Hematopoietic multipotent progenitor cell treated with erythropoietin and hydrocortisone succinate and interleukin-3 and kit ligand, for 8 days (in vitro differentiated cells): ENCODE data around the gene CYB5R4.
A peak's percentile ranks its signal among the peaks of the same experiment; 100 is the strongest.

Experiments used
- DNase-seq: peaks from one replicate; pipeline ENCODE4 v3.0.0-alpha.2; 2015

The CYB5R4 gene, protein sequence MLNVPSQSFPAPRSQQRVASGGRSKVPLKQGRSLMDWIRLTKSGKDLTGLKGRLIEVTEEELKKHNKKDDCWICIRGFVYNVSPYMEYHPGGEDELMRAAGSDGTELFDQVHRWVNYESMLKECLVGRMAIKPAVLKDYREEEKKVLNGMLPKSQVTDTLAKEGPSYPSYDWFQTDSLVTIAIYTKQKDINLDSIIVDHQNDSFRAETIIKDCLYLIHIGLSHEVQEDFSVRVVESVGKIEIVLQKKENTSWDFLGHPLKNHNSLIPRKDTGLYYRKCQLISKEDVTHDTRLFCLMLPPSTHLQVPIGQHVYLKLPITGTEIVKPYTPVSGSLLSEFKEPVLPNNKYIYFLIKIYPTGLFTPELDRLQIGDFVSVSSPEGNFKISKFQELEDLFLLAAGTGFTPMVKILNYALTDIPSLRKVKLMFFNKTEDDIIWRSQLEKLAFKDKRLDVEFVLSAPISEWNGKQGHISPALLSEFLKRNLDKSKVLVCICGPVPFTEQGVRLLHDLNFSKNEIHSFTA

DNA sequence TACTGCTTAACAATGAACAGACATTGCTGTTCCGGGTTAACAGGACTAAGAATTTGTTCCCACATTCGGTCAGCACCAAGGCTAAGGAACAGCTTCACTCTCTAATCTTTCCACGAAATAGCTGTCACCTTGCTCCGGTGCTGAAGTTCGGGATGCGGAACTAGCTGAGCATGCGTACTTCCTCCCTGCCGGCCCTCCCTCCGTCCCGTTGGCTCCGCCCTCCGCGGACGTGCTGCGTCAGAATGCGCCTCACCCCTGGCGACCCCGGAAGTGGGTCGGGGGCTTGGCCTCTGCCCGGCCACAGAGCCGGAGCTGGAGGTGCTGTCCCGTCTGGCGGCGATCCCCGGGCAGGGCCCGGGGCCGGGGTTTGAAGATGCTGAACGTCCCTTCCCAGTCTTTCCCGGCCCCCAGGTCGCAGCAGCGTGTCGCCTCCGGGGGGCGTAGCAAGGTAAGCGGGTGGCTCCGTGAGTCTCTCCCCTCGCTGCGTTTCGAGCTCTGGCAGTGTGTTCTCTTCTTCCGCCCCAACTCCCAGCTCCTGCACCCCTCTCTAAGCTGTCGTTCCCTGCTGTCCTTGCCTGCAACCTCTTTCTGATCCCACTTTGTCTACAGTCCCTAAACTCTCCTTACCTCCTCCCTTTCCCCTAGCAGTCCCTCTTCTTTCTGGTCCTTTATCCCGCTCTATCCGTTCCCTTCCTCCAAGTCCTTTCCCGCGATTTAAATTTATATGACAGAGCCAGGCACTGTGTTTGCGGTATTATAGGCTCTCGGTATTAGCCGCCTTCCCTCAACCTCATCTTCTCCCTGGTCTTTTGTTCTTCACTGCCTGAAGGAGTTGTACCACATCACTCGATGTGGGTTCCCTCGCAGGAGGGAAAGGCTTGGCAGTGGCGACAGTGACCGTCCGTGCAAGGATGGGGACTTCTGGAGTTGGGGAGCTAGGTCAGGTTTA is at the start of gene CYB5R4:
TSS of gene CYB5R4 (plus strand) at position 280 of the 949 bp plus-strand sequence. CDS start at position 374, 94 bp downstream.
- peak; percentile 96 for DNase-seq

DNA sequence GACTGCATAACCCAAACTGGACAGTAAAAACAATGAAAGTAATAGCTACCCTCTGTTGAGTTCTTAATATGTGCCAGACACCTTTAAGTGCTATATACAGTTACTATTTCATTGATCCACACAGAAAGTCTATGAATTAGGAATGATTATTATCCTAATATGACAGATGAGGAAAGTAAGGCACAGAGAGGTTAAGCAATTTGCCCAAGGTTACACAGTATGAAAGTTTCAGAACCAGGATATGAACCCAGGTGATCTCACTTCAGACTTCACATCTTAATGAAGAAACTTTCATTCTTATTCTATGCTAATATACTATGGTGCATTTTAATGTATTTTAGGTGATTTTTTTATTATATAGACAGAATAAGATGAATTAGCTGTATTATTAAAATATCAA is 46.9 kb upstream of the CYB5R4 start:
- DNase-seq, result no peak

DNA sequence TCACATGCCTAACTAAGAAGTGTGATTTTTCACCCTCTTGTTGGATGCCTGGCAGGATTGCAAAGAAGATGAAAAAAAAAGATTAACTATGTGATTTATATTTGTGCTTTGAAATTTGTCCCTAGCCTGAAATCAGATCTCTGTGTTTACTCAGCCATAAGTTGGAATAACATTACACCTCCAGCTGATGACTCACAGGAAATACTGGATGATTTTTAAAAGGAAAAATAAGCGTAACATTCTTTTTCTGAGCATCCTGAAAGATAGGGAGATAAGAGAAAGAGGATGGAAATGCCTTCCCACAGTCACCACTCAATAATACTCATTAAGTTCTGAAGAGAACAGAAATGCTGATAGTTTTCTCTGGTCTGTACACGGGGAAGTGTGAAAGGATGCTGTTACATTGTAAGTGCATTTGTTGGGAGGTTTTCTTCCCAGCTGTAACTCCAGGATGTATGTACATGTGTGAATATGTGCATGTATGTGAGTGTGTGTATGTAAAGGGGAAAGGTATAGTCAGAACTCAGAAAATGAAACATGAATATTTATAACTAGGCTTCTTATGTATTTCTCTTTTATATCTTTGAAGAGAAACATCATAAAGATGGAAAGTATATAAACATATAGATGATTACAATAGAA is 43.7 kb upstream of the CYB5R4 start:
- no peak for DNase-seq

DNA sequence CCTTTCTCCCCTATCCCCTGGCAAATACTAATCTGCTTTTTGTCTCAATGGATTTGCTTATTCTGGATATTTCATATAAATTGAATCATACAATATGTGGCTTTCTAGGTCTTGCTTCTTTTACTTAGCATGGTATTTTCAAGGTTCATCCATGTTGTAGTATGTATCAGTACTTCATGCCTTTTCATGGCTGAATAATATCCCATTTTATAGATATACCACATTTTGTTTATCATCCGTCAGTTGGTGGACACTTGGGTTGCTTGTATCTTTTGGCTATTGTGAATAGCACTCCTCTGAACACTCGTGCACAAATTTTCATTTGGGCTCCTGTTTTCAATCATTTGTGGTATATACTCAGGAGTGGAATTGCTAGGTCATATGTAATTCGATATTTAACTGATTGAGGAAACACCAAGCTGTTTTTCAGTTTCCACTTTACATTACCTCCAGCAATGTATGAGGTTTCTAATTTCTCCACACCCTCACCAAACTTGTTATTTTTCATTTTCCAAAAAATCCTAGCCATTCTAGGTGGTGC is 36.8 kb upstream of the CYB5R4 start:
- DNase-seq, result no peak

DNA sequence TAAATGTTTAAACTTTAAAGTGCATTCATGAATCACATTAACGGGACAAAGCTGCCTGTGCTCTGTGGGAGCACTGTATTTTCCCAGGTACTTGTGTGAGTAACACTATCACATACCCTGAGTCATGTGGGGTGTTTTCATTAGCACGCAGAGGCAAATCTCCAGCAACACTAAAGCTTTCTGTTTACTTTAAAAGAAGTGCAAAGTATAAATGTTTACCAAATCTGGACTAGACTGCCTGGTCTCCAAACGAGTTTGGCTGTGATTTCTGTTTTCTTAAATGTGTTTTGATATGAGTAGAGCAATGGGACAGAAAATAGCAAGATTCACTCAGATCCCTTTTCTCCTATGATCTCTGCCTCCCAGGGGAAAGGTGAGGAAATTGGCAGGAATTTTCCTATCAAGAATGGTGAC is 35.1 kb upstream of the CYB5R4 start:
- DNase-seq, result no peak

DNA sequence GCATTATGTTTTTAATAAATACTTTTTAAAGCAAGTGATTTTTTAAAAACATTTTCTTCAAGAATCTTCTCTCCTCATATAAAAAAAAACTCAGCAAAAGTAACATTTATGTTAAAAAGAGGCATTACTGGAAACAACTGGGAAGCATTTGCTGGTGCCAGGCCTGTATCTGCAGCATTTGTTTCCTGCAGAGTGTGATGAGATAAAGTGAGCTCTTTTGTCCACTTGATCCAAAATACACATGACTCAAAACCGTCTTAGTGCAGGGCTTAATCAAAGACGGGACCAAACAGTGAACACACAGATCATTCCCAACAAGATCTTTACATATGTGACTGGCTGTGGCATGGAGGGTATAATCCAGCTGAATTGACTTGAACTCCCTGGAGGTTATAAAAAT is 34.7 kb upstream of the CYB5R4 start:
- DNase-seq, result no peak

DNA sequence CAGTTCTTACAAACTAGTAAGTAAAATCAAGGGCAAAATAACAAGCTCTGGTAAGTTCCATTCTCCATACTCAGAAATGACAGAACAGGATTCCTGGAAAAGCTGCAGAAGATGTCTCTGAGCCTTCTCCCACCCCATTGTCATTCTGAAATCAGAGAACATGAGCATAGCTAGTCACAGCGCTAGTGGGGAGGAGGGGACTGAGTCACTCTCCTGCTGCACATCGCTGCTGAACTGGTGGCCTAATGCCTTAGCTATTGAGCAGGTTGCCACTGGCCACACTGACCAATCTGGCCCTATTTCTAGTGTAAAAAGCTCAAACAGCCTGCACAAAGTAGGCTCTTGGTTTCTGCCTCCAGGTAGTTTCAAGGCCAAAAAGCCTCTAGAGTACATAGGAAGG is 32.4 kb upstream of the CYB5R4 start:
- no peak for DNase-seq

DNA sequence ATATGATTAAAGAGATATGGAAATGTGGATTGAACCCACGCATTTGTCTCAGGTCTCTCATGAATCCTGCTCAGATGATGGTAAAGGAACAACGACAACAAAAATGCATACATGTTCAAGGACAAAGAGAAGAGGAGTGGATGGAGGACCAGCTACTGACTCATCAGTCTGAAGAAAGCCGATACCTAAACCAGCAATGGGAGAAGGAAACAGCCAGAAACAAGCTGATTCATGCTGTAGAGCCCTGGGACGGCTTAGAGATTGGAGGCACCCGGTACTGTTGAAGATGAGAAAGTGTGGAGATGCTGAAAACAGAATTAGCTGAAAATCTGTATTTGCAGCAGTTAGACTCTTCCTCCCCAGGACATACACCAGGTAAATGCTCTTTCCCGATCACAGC is 20.8 kb upstream of the CYB5R4 start:
- DNase-seq, result no peak

DNA sequence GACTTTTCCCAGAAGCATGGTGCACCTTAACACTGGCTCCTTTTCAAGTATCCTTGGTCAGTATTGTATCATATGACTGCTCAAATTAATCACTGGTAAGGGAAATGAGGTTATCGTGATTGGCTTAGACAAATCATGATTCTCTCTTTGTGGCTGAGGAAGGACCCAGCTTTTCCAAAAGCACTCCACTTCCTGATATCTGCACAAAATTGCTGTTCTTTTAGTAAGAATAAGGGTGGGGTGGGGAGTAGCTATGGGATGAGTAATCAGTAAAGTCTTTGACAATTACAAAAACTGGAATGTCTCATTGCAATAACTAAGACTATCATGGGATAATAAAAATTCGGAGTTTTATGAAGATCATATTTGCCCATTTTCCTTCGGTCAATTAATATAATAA is 15.3 kb upstream of the CYB5R4 start:
- no peak for DNase-seq

DNA sequence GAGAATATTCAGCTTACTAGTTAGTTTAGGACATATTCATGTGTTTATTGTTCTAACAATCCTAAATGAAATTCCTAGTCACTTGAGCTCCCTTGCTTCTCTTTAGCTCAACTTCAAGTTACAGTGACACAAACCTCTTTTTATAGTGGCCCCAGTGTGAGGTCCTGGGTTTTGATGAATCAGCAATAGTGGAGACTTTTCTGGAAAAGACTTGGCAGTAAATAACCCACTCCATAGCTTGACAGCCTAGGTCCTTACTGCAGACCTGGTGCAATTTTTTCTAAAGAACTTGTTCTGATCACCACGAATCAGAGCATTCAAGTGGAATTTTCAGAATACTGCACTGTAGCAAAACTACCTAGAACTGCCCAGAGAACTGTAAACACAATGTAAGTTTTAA is 13.2 kb upstream of the CYB5R4 start:
- DNase-seq, result no peak

DNA sequence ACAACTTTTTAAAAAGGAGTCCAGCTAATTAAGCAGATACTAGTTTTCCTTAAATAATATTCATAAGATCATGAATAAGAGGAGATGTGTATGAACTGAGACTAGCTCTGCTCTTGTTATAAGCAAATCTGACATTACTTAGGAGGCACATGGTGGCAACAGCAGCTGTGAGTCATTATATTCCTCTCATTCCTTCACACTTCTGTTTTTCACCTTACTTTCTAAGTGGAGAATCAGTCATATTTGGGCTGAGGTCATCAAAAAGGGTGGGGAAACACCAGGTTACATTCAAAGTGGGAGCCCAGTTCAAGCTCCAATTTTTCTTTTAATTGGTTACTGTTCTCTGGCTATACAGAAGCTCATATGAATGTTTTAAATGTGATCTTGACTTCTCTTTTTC is 12.3 kb upstream of the CYB5R4 start:
- DNase-seq, result no peak

DNA sequence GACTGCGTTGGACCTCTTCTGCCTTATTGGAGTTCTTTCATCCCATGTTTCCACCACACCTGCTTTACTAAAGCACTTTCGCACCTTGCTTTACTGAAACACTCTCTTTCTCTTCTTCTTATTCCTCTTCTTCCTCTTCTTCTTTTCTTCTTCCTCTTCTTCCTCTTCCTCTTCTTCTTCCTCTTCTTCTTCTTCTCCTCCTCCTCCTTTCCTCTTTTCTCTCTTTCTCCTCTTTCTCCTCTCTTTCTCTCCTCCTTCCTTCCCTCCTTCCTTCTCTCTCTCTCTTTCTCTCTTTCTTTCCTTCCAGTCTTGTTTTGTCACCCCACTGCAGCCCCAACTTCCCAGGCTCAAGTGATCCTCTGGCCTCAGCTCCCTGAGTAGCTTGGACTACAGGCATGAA is 10.4 kb upstream of the CYB5R4 start:
- DNase-seq, result no peak

DNA sequence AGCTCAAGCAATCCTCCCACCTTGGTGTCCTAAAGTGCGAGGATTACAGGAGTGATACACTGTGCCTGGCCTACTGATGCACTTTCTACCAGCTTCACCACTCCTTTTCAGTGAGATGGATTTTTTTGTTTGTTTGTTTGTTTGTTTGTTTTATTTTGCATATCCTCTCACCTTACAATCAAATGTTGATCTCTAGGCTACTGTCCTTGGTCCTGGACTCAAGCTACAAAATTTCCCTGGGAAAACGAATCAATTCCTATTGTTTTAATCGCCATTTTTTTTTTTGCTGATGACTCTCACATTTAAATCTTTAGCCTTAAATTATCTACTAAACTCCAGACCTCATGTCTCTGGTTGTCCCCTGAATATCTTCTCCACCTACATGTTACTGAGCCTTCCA is 9.9 kb upstream of the CYB5R4 start:
- no peak for DNase-seq

DNA sequence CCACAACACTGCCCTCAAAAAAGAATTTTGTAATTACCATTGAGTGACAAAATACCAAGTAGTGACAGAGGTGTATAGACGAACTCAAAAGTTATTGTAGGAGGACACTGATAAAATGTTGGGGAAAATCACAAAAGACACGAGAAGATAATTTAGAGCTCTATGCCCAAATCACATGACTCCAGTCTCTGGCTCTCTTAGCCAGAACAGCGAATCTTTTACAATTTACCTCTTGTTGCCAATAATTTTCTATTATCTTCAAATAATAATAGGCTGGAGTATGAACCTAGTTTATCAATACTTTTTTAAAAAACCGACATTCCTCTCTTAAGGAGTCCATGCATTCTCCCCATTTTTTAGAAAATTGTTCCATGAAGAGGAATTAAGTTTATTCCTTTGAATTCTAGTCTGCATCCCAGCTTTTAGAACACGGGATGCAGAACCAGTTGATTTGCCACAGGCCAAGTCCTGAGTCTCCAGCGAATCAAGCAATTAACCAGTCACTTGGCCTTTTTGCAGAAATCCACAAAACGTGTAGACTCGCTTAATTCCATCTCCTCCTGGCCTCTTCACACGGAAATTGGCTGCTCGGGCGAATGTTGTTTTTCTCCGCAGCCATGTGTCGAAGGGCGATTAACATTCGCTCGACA is 6.8 kb upstream of the CYB5R4 start:
- no peak for DNase-seq

DNA sequence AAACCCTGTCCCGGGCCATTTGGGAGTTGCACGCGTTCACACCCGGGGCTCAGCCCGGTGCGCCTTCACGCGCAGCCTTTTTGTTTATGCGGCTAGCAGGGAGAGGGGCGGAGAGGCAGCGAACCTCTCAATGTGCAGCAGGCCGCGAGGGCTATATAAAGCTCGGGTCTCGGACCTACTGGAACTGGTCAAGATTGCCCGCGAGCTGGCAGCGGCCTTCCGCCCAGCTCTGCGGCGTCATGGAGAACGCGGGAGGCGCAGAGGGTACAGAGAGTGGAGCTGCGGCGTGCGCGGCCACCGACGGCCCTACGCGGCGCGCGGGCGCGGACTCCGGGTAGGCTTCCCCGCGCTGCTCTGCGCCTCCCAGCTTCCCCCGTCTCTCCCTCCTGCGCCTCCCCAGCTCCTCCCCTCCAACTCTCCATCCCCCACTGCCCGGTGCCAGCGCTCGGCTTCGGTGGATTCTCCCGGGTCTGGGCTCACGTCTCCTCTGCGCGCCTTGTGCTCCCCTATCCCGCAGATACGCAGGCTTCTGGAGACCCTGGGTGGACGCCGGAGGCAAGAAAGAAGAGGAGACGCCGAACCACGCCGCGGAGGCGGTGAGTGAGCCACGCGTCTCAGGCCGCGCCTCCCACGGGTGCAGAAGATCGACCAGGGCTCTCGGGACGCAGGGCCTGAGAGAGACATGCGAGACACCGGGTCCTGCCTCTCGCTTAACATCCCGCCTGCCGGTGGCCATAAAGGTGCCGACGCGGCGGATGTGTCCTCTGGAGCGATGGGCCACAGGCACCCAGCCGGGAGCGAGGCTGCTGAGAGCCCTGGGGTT is 6.1 kb upstream of the CYB5R4 start, which contains the start of gene RIPPLY2:
TSS of gene RIPPLY2 (plus strand) at position 183 of the 823 bp plus-strand sequence. CDS start at position 240, 57 bp downstream.
- no peak for DNase-seq

DNA sequence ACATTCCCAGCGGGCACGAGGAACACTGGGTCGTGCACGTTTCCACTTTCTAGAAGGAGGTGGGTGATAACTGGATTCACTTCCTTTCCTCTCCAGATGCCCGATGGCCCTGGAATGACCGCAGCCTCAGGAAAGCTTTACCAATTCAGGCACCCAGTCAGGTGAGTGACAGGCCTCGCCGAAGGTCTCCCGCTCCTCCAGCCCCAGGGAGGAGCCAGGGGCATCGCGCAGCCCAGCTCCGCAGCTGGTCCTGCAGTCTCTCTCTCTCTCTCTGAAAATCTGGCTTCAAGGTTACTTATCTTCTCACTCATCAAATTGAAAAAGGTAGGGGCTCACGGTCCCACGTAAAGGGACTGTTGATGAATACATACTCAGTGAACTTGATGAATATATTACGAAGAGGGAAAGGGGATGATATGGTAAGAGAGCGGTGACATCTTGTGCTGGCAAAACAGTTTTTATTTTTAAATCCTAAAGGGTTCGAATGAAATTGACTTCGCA is 5.4 kb upstream of the CYB5R4 start:
- no peak for DNase-seq

DNA sequence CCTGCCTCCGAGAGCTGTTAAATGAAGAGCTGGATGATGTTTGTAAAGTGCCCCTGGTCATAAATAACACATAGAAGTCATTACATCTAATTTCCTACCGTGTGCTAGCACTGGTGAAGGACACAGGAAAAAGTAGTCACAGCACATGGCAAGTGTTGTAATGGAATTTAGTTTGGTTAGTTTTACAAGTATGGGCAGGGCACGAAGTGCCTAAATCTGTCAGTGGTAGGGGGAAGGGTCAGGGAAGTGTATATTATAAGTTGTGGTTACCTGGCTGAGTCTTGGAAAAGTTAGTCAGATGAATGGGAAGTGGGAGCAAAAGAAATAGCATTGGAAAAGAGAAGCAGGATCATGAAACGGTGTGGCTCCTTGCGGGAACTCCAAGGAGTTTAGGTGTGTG is 4.7 kb upstream of the CYB5R4 start:
- DNase-seq, result no peak

DNA sequence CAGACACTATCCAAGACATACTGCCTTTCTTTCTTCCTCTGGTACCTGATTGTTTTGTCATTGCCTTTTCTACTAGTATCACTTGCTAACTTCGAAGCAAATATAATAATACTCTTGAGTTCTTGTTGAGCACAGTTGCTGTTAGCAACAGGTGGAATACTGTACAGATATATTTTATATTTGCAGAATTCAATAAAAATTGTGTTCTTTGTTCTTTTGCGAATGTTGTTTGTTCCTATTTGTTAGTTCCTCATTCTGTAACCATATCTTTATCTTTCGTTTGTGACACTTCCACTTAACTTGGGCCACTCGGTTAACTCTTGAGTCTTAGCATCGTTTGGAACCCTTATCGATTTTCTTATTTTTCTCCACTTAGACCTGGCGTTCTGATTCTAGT is 868 bp downstream of the CYB5R4 start:
- DNase-seq, result peak; percentile 18

DNA sequence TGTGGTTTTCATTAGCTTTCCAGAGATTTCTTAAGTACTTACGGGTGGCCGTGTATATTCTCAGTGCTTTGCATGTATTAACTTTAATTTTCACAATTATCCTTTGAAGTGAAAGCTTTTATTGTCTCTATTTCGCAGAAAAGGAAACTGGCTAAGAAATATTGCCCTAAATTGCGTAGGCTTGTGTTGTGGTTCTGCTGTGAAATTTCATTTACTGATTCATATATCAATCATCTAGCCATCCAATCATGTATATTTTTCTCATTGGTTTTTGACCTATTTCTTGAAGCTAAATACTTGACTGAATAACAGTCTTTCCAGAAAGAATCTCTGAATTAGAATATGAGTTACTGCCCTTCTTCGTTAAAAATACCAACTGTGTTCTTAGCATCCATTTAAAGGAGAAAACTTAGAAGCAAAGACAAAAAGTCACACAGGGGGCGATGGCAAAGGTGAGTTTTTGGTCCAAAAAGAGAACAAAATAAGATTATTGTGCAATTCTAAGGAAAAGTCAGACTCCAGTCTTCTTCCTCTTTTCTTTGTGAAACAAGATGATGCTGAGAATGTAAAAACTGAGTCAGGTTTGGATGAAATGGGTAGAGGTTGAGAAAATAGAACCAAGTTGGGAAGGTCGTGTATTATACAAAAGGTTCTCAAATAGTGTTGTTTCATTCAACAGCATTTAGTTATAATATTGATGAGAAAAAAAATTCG is 1.4 kb downstream of the CYB5R4 start:
- DNase-seq, result no peak

DNA sequence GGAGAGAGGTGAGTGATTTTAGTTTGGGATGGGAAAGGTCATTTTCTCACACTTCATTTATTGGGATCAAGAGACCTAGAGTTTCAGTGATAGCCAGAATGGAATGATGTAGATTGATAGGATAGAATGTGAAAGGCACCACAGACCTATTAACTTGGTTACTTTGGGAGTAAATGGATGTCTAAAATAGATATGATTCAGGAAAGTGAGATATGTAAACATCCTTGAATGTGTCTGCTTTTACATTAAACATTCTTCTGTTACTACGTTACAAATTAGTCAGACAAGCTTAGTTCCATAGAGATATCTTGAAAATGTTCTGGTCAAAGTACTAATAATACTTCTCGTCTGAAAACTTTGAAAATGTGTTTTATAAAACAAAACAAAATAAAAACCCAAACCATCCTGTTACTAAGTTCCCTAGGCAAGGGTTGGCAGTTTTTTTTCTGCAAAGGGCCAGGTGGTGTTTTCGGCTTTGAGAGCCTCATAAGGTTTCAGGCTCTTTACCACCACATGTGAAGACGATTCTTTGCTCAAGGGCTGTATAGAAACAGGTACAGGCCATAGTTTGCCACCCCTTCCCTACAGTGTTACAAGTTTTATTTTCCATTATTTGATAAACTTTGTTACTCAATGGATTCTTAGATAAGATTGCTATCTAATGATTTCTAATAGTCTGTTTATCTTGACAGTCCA is 3.4 kb downstream of the CYB5R4 start:
- DNase-seq, result no peak
